Type B pancreatic cell (in vitro differentiated cells): Measurements from ENCODE around the gene RAVER1. TPM values are rescaled to one million over a fixed set of nuclear protein-coding genes. Genes with fewer than 3 reads are reported as not detected.
A peak's percentile ranks its signal among the peaks of the same experiment; 100 is the strongest.

Experiments
- DNase-seq: peaks from one replicate; pipeline ENCODE4 v3.0.0; 2021; ENCODE audit warnings: mixed read lengths; ENCODE audit not compliant: unreplicated experiment; ENCODE audit errors: extremely low spot score
- H3K27ac Mint-ChIP-seq: 2 replicates; pipeline ENCODE4 v1.8.0; 2021; ENCODE audit warnings: mild to moderate bottlenecking, mixed read lengths
- H3K27me3 Mint-ChIP-seq: 2 replicates; pipeline ENCODE4 v1.8.0; 2021; ENCODE audit warnings: mixed read lengths
- H3K36me3 Mint-ChIP-seq: 2 replicates; pipeline ENCODE4 v1.8.0; 2021; ENCODE audit warnings: mixed read lengths
- H3K4me1 Mint-ChIP-seq: one replicate; pipeline ENCODE4 v1.8.0; 2021; ENCODE audit warnings: mixed read lengths; ENCODE audit not compliant: unreplicated experiment
- H3K4me3 Mint-ChIP-seq: 2 replicates; pipeline ENCODE4 v1.8.0; 2021; ENCODE audit warnings: mild to moderate bottlenecking, mixed read lengths
- H3K9me3 Mint-ChIP-seq: 2 replicates; pipeline ENCODE4 v1.8.0; 2021; ENCODE audit warnings: mixed read lengths
- CTCF ChIP-seq: fragments of 200-600 bp; sonication (generic); conservative IDR thresholded peaks from 2 replicates; pipeline ENCODE4 v1.5.0; 2021; ENCODE audit warnings: antibody characterized with exemption, mild to moderate bottlenecking
- total RNA-seq: library from RNA; stranded (reverse); gene quantifications from 2 replicates; pipeline ENCODE4 v1.2.1, GENCODE V29; 2021; ENCODE audit warnings: low replicate concordance

RAVER1 gene
- total RNA-seq, 1 donor from 2014 or later, result 48.4 TPM

GRCh38 chr19:10352764-10353671, 19.7 kb upstream of the RAVER1 start:
- Mint-ChIP-seq H3K4me3 (peak overlapping the region; percentile 80), H3K27me3 (no peaks in the 10 kb centered on the region), H3K4me1 (peaks cover 13% of the 10 kb centered on the region), H3K27ac (peak overlapping the region; percentile 78), H3K9me3 (no peaks in the 10 kb centered on the region), H3K36me3 (peaks cover 8% of the 10 kb centered on the region)
- DNase-seq, result peak; percentile 85
- no peak for TF ChIP-seq CTCF

- TF ChIP-seq CTCF, result no peak
- Mint-ChIP-seq H3K4me1 (no peaks in the 10 kb centered on the region), H3K9me3 (no peaks in the 10 kb centered on the region), H3K27me3 (no peaks in the 10 kb centered on the region), H3K27ac (peak overlapping the region; percentile 9), H3K36me3 (peaks cover 2% of the 10 kb centered on the region), H3K4me3 (no peak overlapping the region)
- DNase-seq, result no peak
These were observed 13.2 kb upstream of the RAVER1 start for GRCh38 chr19:10346509-10346908.

DNA sequence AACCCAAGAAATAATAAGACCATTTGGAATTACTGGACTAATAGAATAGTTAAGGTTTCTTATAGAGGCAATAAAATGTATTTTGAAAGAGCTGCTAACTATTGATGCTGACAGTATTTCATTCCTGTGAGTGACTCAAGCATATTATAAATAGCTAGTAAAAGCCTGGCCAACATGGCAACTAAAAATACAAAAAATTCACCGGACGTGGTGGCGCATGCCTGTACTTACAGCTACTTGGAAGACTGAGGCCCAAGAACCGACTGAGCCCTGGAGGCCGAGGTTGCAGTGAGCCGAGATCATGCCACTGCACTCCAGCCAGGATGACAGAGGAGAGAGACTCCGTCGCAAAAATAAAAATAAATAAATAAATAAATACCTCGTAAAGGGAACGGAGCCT, 11.5 kb upstream of the RAVER1 start:
- Mint-ChIP-seq H3K36me3 (no peaks in the 10 kb centered on the region), H3K9me3 (no peaks in the 10 kb centered on the region), H3K27me3 (no peaks in the 10 kb centered on the region), H3K27ac (no peak overlapping the region), H3K4me1 (no peaks in the 10 kb centered on the region), H3K4me3 (no peak overlapping the region)
- DNase-seq, result no peak
- no peak for TF ChIP-seq CTCF

GRCh38 chr19:10343495-10343894, 10.2 kb upstream of the RAVER1 start:
- Mint-ChIP-seq H3K36me3 (no peaks in the 10 kb centered on the region), H3K4me1 (no peaks in the 10 kb centered on the region), H3K4me3 (no peak overlapping the region), H3K9me3 (no peaks in the 10 kb centered on the region), H3K27me3 (peaks cover 4% of the 10 kb centered on the region), H3K27ac (no peak overlapping the region)
- TF ChIP-seq CTCF, result no peak
- no peak for DNase-seq

DNA sequence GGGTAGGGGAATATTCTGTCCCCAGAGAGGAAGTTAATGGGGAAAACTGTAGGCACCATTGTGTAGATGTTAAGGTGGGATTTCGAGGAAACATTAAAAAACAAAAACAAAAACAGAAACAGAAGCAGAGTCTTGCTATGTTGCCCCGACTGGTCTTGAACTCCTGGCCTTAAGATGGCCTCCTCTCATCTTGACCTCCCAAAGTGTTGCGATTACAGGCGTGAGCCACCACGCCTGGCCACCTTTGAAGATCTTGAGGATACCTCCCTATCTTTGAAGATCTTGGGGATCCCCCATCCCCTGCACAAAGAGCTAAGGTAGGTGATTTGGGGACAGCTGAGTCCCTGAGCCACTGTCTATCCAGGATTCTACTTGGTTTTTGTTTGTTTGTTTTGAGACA, 6.6 kb upstream of the RAVER1 start:
- Mint-ChIP-seq H3K4me1 (no peaks in the 10 kb centered on the region), H3K9me3 (no peaks in the 10 kb centered on the region), H3K27me3 (peaks cover 4% of the 10 kb centered on the region), H3K27ac (no peak overlapping the region), H3K4me3 (no peak overlapping the region), H3K36me3 (no peaks in the 10 kb centered on the region)
- no peak for TF ChIP-seq CTCF
- DNase-seq, result no peak
